Vagina (tissue), 2 donors: Measurements from ENCODE around the gene TPM4.

Experiments
- POLR2A ChIP-seq, 2 donors: fragments of 450-650 bp; IDR thresholded peaks; one replicate each; pipeline ENCODE4 v1.6.1; 2017; ENCODE audit warnings: antibody characterized with exemption in 2 of 2, mild to moderate bottlenecking in 2 of 2, moderate library complexity in 2 of 2
- POLR2AphosphoS5 ChIP-seq, 2 donors: sonication (generic); formaldehyde crosslinking; IDR thresholded peaks; one replicate each; pipeline ENCODE4 v1.9.0; 2017; ENCODE audit warnings: antibody characterized with exemption in 2 of 2, mild to moderate bottlenecking in 2 of 2, low read depth in 1 of 2; ENCODE audit not compliant: insufficient read depth in 1 of 2
- TF ChIP-seq, protein P1 (sequence below), 3 experiments: fragments of 450-650 bp in 2 of 3; fragments of 200-600 bp in 1 of 3; sonication (generic) in 1 of 3; IDR thresholded peaks; one replicate each; pipeline ENCODE4 v1.5.1; 2017 to 2019; ENCODE audit warnings: antibody characterized with exemption in 3 of 3, mild to moderate bottlenecking in 2 of 3, moderate library complexity in 2 of 3

DNA sequence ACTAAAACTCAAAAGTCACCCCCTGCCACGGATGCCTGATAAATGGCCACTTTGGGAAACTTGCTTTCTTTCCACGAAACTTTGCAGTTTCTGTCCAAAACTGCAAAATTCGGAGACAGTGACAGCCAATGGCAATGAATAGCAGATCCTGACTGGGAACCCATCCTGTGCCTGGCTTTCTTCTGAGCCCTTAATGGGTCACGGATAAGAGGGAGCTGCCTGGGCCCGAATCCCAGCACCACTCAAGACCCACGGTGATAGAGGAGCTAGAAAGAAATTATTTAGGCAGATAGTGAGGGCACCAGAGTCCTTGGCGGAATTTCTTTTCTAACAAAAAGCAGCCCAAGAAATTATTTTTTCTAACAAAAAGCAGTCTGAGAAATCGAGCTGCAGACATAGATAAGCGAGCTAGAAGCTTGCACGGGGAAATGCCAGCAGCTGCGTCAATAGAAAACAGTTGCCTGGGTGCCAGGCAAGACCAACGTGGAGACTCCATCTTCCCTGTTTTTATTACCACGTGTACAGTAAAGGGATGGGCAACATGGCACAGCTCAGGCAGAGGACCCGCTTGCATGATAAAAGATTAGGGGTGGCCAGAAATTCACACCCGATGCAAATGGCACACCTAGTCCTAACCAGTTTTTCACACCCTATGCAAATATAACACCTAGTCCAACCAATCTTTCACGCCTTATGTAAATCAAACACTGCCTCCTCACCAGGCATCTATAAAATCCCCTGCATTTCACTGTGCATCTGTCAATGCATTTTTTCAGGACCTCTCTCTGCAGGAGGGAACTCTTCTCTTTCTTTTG lies 60.1 kb downstream of the TPM4 start:
- TF ChIP-seq, protein P1, sequence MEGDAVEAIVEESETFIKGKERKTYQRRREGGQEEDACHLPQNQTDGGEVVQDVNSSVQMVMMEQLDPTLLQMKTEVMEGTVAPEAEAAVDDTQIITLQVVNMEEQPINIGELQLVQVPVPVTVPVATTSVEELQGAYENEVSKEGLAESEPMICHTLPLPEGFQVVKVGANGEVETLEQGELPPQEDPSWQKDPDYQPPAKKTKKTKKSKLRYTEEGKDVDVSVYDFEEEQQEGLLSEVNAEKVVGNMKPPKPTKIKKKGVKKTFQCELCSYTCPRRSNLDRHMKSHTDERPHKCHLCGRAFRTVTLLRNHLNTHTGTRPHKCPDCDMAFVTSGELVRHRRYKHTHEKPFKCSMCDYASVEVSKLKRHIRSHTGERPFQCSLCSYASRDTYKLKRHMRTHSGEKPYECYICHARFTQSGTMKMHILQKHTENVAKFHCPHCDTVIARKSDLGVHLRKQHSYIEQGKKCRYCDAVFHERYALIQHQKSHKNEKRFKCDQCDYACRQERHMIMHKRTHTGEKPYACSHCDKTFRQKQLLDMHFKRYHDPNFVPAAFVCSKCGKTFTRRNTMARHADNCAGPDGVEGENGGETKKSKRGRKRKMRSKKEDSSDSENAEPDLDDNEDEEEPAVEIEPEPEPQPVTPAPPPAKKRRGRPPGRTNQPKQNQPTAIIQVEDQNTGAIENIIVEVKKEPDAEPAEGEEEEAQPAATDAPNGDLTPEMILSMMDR (IDR thresholded peaks at IDR 0.05): no peak
- no peak for TF ChIP-seq POLR2AphosphoS5 (IDR thresholded peaks at IDR 0.05; ENCODE audit: insufficient read depth in 1 of 2, low read depth in 1 of 2)
- TF ChIP-seq POLR2A (IDR thresholded peaks at IDR 0.05): no peak
